Measurements from ENCODE around the gene KIF3A. TPM values are rescaled to one million over a fixed set of nuclear protein-coding genes. Genes with fewer than 3 reads are reported as not detected.
A peak's percentile ranks its signal among the peaks of the same experiment; 100 is the strongest.

KIF3A gene
- total and polyA plus RNA-seq, 4 experiments from 2014 or later, result 9.7 to 25.9 (median 18.5) TPM

- H3K4me1 ChIP-seq (ENCODE audit: insufficient read depth, low read length), result peaks cover 23% of the 10 kb centered on the region
- Mint-ChIP-seq H3K27ac (peak overlapping the region in 1 of 7 donors; percentile 89), H3K9me3 (no peaks in the 10 kb centered on the region), H3K4me3 (peak overlapping the region in 2 of 8 donors; percentile 25 to 47), H3K4me1 (peaks cover 12 to 33% (median 16%) of the 10 kb centered on the region in 4 donors), H3K36me3 (no peaks in the 10 kb centered on the region), H3K27me3 (peaks cover 5 to 7% of the 10 kb centered on the region in 2 donors)
- intact Hi-C loops (cut with micrococcal nuclease), result no loop called here
- ChIA-PET POLR2A (ENCODE audit: partially characterized antibody) (interaction anchor here (2.4 kb wide), 1 partner anchor 13 kb away, joined by 8 read pairs; no protein-coding TSS in a partner anchor), CTCF (ENCODE audit: partially characterized antibody) (no interaction called here)
- no peaks in the 10 kb centered on the region for H3K27me3 ChIP-seq (ENCODE audit: insufficient read depth, low read length)
- H3K27ac ChIP-seq (ENCODE audit: low read depth, low read length), result no peak overlapping the region
- no peaks in the 10 kb centered on the region for H3K36me3 ChIP-seq (ENCODE audit: insufficient read depth, low read length)
- no peaks in the 10 kb centered on the region for H3K9me3 ChIP-seq (ENCODE audit: control insufficient read depth in 1 of 2, low read length in 2 of 2)
- no peak overlapping the region for H3K4me3 ChIP-seq (ENCODE audit: low read length in 2 of 2)
- no peak for DNase-seq
Observed at GRCh38 chr5:132662004-132662401, 75.3 kb downstream of the KIF3A start.

- no peaks in the 10 kb centered on the region for H3K9me3 ChIP-seq (ENCODE audit: control insufficient read depth in 1 of 2, low read length in 2 of 2)
- POLR2A ChIA-PET (ENCODE audit: partially characterized antibody), result interaction anchor here (1.2 to 2.4 kb wide), 2 partner anchors 13 to 14 kb away, joined by 4 to 8 read pairs; no protein-coding TSS in a partner anchor
- intact Hi-C loops (cut with micrococcal nuclease), result no loop called here
- no peak overlapping the region for H3K27ac ChIP-seq (ENCODE audit: low read depth, low read length)
- H3K4me3 ChIP-seq (ENCODE audit: low read length in 2 of 2), result no peak overlapping the region
- H3K4me1 Mint-ChIP-seq, result peaks cover 16 to 39% (median 20%) of the 10 kb centered on the region in 4 donors
- DNase-seq, result no peak
- H3K4me1 ChIP-seq (ENCODE audit: insufficient read depth, low read length), result peaks cover 29% of the 10 kb centered on the region
- no peaks in the 10 kb centered on the region for H3K9me3 Mint-ChIP-seq
- H3K4me3 Mint-ChIP-seq, result no peak overlapping the region
- H3K27ac Mint-ChIP-seq, result peak overlapping the region in 3 of 7 donors; percentile 46 to 65 (median 56)
- CTCF ChIA-PET (ENCODE audit: partially characterized antibody), result no interaction called here
- no peaks in the 10 kb centered on the region for H3K36me3 Mint-ChIP-seq
- H3K36me3 ChIP-seq (ENCODE audit: insufficient read depth, low read length), result no peaks in the 10 kb centered on the region
- H3K27me3 ChIP-seq (ENCODE audit: insufficient read depth, low read length), result peaks cover 5% of the 10 kb centered on the region
- H3K27me3 Mint-ChIP-seq, result peaks cover 9 to 12% of the 10 kb centered on the region in 2 donors
Observed at GRCh38 chr5:132661231-132662003, 75.9 kb downstream of the KIF3A start.

GRCh38 chr5:132659598-132660493 is 77.5 kb downstream of the KIF3A start:
- Histone ChIP-seq H3K27ac (ENCODE audit: low read depth, low read length) (no peak overlapping the region), H3K4me3 (ENCODE audit: low read length in 2 of 2) (no peak overlapping the region), H3K9me3 (ENCODE audit: control insufficient read depth in 1 of 2, low read length in 2 of 2) (no peaks in the 10 kb centered on the region), H3K4me1 (ENCODE audit: insufficient read depth, low read length) (peaks cover 31% of the 10 kb centered on the region), H3K27me3 (ENCODE audit: insufficient read depth, low read length) (peaks cover 7% of the 10 kb centered on the region), H3K36me3 (ENCODE audit: insufficient read depth, low read length) (no peaks in the 10 kb centered on the region)
- H3K27ac Mint-ChIP-seq, result peak overlapping the region in 4 of 7 donors; percentile 22 to 63 (median 30)
- H3K36me3 Mint-ChIP-seq, result no peaks in the 10 kb centered on the region
- POLR2A ChIA-PET (ENCODE audit: partially characterized antibody), result interaction anchor here (1.2 kb wide), 1 partner anchor 15 kb away, joined by 4 read pairs; no protein-coding TSS in a partner anchor
- intact Hi-C loops (cut with micrococcal nuclease), result no loop called here
- H3K9me3 Mint-ChIP-seq, result no peaks in the 10 kb centered on the region
- DNase-seq, result no peak
- peaks cover 10 to 13% of the 10 kb centered on the region in 2 donors for H3K27me3 Mint-ChIP-seq
- no peak overlapping the region for H3K4me3 Mint-ChIP-seq
- CTCF ChIA-PET (ENCODE audit: partially characterized antibody), result no interaction called here
- H3K4me1 Mint-ChIP-seq, result peaks cover 13 to 39% (median 21%) of the 10 kb centered on the region in 4 donors

- POLR2A ChIA-PET (ENCODE audit: partially characterized antibody), result no interaction called here
- Histone ChIP-seq H3K4me3 (ENCODE audit: low read length in 2 of 2) (no peak overlapping the region), H3K27me3 (ENCODE audit: insufficient read depth, low read length) (peaks cover 7% of the 10 kb centered on the region), H3K4me1 (ENCODE audit: insufficient read depth, low read length) (peaks cover 23% of the 10 kb centered on the region), H3K27ac (ENCODE audit: low read depth, low read length) (no peak overlapping the region), H3K36me3 (ENCODE audit: insufficient read depth, low read length) (no peaks in the 10 kb centered on the region), H3K9me3 (ENCODE audit: control insufficient read depth in 1 of 2, low read length in 2 of 2) (no peaks in the 10 kb centered on the region)
- Mint-ChIP-seq H3K9me3 (no peaks in the 10 kb centered on the region), H3K27ac (no peak overlapping the region), H3K36me3 (no peaks in the 10 kb centered on the region), H3K4me3 (peak overlapping the region in 1 of 8 donors; percentile 11), H3K4me1 (peaks cover 13 to 31% (median 15%) of the 10 kb centered on the region in 4 donors), H3K27me3 (peaks cover 12 to 15% of the 10 kb centered on the region in 2 donors)
- DNase-seq, result no peak
- CTCF ChIA-PET (ENCODE audit: partially characterized antibody), result interaction anchor here (1.9 kb wide), 1 partner anchor 57 kb away, joined by 5 read pairs; no protein-coding TSS in a partner anchor
- intact Hi-C loops (cut with micrococcal nuclease), result no loop called here
Observed at GRCh38 chr5:132658381-132659302, 78.7 kb downstream of the KIF3A start.

GRCh38 chr5:132657676-132658380 is 79.5 kb downstream of the KIF3A start, which contains the start of gene IL13:
Gene IL13 (plus strand): TSS chr5:132658173. CDS start chr5:132658187, 14 bp downstream.
- intact Hi-C loops (cut with micrococcal nuclease), result no loop called here
- CTCF ChIA-PET (ENCODE audit: partially characterized antibody), result interaction anchor here (1.9 kb wide), 1 partner anchor 58 kb away, joined by 5 read pairs; no protein-coding TSS in a partner anchor
- H3K4me1 Mint-ChIP-seq, result peaks cover 7 to 23% (median 8%) of the 10 kb centered on the region in 4 donors
- peaks cover 14 to 15% of the 10 kb centered on the region in 2 donors for H3K27me3 Mint-ChIP-seq
- no peaks in the 10 kb centered on the region for H3K36me3 ChIP-seq (ENCODE audit: insufficient read depth, low read length)
- no peaks in the 10 kb centered on the region for H3K36me3 Mint-ChIP-seq
- H3K27me3 ChIP-seq (ENCODE audit: insufficient read depth, low read length), result peaks cover 7% of the 10 kb centered on the region
- peaks cover 15% of the 10 kb centered on the region for H3K4me1 ChIP-seq (ENCODE audit: insufficient read depth, low read length)
- peak within 1 kb of the TSS in 6 of 8 donors; percentile 35 to 64 (median 49) for H3K4me3 Mint-ChIP-seq
- DNase-seq, result no peak
- no peaks in the 10 kb centered on the region for H3K9me3 Mint-ChIP-seq
- no peaks in the 10 kb centered on the region for H3K9me3 ChIP-seq (ENCODE audit: control insufficient read depth in 1 of 2, low read length in 2 of 2)
- no peak within 1 kb of the TSS for H3K4me3 ChIP-seq (ENCODE audit: low read length in 2 of 2)
- H3K27ac Mint-ChIP-seq, result no peak within 1 kb of the TSS
- POLR2A ChIA-PET (ENCODE audit: partially characterized antibody), result no interaction called here
- no peak within 1 kb of the TSS for H3K27ac ChIP-seq (ENCODE audit: low read depth, low read length)

GRCh38 chr5:132656774-132657355 is 80.5 kb downstream of the KIF3A start:
- Mint-ChIP-seq H3K4me3 (peak overlapping the region; percentile 9 to 72 (median 56)), H3K27ac (peak overlapping the region in 2 of 7 donors; percentile 53 to 60), H3K27me3 (peaks cover 14 to 15% of the 10 kb centered on the region in 2 donors), H3K9me3 (peaks cover 0 to 2% (median 0%) of the 10 kb centered on the region in 8 donors), H3K4me1 (peaks cover 5 to 22% (median 6%) of the 10 kb centered on the region in 4 donors), H3K36me3 (no peaks in the 10 kb centered on the region)
- intact Hi-C loops (cut with micrococcal nuclease), result no loop called here
- Histone ChIP-seq H3K27me3 (ENCODE audit: insufficient read depth, low read length) (peaks cover 7% of the 10 kb centered on the region), H3K27ac (ENCODE audit: low read depth, low read length) (no peak overlapping the region), H3K4me1 (ENCODE audit: insufficient read depth, low read length) (peaks cover 10% of the 10 kb centered on the region), H3K36me3 (ENCODE audit: insufficient read depth, low read length) (no peaks in the 10 kb centered on the region), H3K9me3 (ENCODE audit: control insufficient read depth in 1 of 2, low read length in 2 of 2) (no peaks in the 10 kb centered on the region), H3K4me3 (ENCODE audit: low read length in 2 of 2) (peak overlapping the region in 1 of 2 donors; percentile 19)
- no peak for DNase-seq
- ChIA-PET CTCF (ENCODE audit: partially characterized antibody) (no interaction called here), POLR2A (ENCODE audit: partially characterized antibody) (no interaction called here)

All from CD4-positive, alpha-beta memory T cell (primary cell).